NCI-H1436 treated with DMSO at 0.1 percent for 48 hours (cell line): ENCODE data around the gene COMT.
A peak's percentile ranks its signal among the peaks of the same experiment; 100 is the strongest.

Experiments used
- DNase-seq: peaks from one replicate; lab custom pipeline; 2025; lab: John Stamatoyannopoulos, UW

Gene COMT

DNA sequence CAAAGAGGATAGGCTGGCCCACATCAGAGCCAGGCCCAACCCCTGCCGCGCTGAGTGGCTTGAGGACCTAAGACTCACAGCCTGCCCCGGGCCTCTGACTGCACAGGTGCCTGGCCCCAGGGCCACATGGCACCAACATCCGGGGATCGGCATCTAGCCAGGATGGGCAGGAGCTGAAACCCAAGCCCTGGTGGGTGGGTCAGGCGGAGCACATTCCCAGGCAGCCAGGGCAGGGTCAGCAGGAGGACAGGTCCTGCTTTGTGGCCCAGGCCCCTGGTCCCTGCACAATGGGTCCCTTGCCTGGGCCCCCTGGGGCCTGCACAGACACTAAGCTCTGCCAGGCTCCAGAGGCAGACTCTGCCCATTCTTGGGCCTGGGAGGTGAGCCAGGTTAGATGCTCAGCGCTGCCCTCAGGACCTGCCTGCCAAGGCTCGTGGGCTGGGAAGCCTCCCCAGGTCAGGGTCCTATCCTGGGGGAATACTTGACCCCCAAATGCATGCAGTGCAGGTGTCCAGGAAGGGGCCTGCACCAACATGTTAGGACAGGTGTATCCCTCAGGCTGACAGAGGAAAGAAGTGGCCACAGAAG lies 41.5 kb downstream of the COMT start:
- DNase-seq = no peak

DNA sequence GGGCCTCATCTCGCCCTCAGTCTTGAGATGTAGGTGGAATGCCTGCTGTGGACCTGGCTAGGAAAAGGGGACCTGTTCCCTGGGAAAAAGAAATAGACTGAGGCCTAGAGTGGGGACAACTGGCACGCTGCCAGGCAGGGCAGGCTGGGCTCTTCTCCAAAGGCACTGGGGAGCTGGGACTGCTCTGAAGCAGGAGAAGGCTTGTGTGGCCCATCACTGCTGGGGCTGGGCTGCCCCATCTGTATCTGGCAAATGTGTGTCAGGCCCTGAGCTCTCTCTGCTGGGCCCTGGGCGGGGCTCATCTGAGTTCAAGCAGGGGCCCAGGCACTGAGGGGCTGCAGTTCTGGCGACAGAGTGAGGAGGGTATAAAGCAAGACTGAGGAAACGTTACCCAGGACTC lies 42.2 kb downstream of the COMT start:
- no peak for DNase-seq

DNA sequence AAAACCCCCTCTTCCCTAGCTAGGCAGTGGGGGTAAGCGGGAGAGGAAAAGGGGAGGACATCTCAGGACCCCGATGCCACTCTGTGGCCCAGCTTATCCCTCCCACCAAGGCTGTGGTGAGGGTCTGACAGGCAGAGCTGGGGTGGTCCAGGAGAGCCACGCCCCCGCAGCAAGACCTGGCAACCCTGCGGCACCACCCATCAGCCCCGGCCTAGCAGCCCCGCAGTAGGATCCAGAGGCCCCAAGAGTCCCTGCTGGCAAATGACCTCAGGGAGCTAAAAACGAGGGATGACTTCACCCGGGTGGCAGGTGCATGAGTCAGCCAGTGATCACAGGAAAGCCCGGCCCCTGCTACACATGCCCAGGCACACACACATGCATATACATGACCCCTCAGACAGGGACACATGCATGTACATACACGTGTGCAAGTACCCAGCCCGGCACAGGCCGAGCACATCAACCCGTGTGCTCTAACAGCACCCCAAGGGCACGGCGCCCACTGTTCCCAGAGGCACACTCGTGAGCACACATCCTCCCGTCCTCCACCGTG lies 42.7 kb downstream of the COMT start:
- DNase-seq = no peak

DNA sequence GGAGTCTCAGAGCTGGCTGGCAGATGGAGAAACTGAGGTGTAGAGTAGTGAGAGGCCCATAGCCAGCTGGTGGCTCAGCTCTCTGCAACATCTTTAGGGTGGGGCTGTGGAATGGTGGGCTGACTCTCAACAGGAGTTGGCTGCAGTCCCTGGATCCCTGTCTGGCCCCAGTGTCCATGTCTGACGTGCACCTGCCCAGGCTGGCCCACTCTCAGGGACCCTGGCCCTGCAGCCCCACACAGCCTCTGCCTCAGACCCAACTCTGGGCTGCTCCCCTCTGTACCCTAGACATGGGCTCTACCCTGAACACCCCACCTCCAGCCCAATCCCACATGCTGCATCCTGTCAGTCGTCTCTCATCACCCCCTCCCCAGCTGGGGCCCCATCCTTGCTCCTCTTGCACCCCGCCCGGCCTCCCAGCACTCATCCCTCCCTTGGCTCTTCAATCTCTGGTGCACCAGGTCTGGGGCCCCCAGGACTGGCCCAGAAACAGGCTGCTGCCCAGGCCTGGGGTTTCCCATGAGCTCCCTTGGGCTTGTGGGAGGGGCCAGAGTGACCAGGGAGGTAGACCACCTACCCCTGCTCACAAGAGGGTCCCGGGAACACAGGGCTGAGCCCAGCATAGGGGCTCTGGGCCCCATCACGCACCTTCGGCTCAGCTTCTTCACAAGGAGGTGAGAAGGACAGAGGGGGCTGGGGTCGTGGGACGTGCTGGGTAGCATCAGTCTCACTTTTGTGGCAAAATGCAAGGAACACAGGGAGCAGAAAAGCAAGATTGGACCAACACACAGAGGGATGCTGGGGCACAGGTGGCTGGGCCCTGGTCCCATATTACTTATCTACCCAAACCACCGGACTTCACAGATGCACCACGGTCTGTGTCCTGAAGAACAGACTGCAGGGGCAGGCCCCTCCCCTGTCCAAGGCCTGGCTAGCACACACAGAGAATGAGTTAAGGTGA lies 43.6 kb downstream of the COMT start:
- no peak for DNase-seq

DNA sequence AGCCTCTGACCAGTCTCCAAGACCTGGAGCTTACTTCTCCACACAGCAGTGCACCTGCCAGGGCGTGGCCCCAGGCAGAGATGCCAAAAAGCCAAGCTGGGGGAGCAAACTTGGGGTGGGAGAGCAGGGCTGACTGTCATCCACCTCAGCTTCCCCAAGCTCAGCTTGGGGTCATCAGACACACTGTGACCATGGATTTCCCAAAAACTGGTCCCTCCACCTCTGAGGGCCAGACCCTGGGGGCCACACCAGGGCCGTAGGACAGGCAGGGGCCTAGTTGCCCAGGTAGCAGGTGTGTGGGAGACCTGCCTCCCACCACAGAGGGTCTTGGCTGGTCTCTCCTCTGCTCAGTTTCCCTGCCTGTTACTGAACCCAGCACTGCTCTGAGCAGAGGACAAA lies 44.4 kb downstream of the COMT start:
- DNase-seq = no peak

DNA sequence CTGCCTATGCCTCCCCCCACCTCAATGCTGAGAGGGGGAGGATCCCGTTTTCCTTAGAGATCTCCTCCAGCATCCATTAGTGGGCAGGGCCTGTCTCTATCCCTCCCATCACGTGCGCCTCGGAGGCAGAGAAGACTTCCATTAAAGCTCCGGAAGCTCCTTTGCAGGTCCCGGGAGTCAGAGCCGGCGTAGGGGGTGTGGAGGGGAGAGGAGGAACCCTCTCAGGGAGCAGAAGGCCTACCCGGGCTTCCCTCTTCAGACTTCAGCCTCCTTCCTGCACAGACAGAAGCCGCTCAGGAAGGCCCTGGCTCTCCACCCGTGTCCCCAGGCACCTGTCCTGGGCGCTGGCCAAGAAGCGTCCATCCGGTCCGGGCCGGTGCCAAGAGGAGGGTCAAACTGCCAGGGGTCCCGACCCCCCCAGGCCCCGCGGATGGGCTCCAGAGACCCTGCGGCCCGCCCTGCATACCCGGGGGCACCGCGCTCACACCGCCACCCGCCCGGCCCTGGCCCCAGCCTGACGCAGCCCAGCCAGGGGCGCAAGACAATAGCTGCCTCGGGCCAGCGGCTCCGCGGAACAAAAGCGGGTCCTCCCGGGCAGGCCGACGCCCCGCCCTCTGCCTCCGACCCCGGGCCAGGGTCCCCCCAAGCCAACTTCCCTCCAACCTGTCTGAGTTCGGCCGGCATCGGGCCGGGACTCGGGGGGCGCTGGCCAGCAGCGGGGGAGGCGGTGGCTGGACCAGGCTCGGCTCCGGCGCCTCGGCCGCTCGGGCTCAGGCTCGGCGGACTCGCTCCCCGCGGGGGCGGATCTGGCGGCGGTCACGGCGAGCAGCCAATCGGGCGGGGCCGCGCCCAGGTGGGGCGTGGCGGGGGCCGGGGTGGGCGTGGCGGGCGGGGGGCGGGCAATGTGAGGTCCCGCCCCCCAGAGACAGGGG lies 45.1 kb downstream of the COMT start:
- DNase-seq = peak; percentile 45

DNA sequence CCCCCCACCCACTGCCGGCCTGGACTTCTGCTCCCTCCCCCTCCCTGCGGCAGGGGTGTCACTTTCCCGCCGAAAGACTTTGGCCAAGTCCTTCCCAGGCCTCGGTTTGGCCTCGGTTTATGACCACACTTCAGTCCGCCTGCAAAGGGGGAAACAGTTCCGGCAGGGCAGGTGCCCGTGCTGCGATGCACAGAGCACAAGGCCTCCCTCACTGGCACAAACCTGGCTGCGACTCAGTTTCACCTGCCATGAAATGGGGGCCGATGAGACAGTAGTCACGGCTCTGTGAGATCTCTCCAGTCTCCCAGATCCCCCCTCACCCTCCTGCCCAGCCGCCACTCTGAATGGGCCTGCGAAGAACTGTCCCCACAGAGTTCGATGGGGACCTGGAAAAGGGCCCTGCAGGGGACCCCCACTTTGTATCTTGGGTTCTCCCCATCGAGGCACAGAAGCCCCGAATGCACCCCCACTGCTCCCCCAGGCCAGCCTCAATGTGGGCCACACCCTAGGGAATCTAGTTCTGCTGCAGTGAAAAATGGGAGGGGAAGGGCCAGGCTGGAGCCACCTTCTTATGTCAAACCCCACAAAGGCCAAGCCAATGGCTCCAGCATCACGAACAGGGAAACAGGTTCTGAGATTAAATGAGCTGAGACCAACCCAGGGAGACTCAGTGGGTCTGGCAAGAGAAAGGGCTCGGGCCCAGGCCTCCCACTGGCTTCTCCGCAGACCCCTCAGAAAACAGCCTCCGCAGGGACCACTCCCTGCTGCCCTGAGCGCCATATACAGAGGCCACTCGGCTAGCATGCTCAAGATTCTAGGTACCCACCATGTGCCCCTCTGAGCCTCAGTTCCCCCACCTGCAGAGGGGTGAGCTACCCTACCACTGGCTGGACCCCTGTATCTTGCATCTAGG lies 46.1 kb downstream of the COMT start:
- no peak for DNase-seq

DNA sequence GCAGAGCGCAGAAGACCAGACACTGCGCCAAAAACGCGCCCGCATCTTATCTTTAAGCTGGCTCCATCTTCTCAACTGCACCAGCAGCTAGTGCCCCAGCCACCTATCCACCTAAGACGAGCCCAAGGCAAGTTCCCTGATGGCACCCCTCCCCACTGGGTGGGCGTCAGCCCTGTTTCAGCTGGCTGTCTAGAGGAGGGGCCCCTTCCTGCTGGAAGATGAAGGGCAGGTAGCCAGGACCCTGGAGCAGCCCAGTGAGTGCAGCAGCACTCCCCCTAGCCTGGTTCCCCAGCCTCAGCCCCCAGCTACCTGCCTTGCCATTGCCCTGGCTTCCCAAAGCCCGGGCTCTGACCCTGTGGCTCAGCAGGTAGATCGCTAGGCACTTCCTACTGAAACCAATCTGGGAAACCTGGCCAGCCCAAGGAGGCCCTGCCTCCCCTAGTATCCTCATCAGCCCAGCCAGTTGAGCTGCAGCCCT lies 46.8 kb downstream of the COMT start:
- DNase-seq = no peak

DNA sequence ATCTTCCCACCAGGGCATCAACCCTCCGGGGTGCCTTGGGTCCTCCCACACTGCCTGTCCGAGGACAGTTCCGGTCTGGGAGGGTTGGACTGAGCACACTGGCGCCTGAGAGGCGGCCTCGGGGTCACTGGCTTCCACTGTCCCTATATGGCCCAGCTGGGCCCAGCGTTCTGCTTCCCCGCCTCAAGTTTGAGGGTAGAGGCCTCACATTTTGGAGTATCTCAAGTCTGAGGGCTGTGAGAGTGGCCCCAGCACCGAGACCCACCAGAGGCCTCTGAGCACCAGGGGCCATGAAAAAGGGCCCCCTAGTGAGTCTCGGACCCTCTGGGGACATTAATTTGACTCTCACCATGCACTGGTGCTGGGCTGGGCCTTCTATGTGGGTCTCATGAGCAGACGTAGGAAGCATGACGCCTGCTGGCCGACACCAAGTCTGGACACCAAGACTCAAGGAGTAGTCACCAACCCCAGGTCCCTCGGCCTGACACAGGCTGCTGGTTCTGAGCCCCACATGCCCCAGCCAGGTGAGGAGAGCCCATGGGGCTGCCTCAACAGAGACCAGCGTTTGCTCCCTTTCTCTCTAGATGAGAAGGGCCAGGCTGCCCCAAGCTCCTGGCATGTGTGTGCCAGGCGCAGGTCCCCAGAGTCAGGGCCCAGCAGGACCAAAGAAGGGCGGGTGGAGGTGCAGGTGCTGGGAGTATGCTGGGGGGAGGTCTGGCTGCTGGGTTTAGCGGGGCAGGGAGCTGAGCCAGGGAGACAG lies 47.6 kb downstream of the COMT start:
- DNase-seq = no peak

DNA sequence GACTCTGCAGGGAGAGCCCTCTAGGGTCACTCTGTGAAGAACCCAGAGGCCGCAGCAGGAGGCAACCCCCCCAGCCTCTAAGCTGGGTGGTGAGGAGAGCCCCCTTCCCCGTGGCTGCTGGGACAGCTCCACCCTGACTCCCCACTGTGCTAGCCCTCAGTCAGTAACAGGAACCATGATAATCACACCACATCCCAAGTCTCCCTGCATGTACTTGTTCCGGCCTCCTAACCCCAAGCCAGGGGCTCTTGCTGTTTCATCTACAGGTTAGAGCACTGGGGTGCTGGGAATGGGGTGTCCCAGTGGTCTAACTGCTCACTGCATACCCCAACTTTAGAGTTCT lies 48.1 kb downstream of the COMT start:
- no peak for DNase-seq

DNA sequence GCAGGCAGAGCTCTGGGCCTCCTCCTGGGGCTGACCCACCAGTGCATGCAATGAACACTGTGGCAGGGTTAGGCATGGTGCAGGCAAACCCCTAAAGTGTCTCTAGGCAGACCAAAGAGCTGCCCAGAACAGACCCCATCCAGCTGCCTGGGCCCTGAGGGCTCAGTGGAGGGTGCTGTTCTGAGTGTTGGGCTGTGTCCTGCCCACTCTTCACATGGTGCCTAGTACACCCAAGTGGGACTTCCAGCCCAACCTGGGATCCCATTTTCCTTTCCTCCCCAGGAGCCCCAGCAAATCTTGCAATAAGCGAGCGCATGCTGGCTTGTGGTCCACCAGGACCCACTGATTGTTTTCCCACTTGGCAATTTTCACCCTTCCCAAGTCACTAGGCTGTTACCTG lies 48.6 kb downstream of the COMT start:
- no peak for DNase-seq

DNA sequence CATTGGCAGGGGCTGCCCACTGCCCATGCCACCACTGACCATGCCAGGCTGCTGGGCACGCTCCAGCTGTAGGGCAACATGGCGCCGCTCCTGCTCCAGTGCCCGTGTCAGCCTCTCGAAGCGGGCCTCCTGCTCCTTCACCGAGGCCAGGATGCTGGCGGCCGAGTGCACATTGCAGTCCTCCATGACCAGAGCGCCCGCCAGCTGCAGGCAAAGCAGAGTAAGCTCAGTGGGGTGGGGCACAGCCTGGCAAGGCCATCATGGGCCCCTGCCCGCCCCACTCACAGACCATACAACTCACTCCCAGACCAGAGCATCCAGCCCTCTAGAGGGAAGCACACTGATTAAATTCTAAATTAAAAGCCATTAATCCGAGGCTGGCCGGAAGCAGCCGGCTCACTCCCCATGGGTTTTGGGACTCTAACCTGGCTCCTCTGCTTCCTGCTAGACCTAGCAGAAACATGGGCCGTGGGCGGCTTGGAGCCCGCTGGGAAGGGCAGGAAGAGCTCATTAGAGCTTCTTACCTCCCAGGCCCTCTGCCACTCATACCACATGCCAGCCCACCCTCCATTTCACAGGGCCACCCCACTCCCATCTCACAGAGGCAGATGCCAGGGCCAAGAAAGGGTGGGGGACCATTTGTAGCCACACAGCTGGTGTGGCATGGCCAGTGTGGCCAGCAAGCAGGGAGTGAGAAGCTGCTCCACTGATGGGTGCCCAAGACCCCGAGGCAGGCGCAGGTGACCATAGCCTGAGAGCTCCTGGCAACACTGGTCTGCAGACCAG lies 49.2 kb downstream of the COMT start:
- DNase-seq = no peak

DNA sequence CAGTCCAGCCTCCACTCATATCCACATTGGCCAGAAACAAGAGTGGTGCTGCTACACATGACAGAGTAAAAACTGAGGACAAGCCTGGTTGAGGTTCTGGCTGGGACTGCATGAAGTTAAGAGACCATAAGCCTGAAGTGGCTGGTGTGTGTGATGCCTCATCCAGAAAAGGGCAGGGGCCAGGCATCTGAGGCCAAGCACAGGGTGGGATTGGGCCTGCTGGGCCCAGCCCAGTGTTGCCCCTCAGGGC lies 49.7 kb downstream of the COMT start:
- DNase-seq = no peak

DNA sequence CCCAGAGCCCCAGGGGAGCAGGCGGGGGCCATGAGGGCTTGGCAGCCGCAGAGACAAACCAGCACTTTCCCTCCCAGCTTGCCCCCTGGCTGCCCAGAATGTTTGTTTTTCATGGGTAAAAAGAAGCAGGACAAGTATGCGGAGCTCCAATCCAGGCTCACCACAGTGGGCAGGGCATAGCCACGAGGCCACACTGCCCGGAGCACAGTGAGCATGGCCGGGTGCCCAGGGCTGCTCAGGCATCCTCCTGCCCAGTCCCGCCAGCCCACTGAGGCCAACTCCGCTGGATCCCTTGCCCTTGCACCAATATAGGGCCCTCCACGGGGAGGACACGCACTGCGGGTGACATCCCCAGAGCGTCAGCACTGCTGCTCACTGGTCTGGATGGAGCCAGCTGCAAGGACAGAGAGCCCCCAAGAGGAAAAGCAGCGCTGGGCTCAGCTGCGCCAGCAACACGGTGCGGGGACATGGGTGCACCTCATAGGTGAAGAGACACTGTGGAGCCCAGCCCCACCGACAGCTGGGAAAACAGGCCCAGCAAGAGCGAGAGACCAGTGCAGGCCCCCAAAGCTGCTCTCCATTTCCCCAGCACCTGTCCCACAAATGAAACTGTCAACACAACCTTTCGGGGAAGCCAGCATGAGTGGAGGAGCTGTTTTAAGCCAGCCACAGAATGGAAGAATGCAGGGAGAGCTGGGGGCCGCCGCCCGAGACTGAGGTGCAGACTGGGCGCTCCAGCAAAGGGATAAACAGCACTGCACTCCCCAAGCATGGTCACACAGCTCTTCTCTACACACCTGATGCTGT lies 50.3 kb downstream of the COMT start:
- DNase-seq = no peak

DNA sequence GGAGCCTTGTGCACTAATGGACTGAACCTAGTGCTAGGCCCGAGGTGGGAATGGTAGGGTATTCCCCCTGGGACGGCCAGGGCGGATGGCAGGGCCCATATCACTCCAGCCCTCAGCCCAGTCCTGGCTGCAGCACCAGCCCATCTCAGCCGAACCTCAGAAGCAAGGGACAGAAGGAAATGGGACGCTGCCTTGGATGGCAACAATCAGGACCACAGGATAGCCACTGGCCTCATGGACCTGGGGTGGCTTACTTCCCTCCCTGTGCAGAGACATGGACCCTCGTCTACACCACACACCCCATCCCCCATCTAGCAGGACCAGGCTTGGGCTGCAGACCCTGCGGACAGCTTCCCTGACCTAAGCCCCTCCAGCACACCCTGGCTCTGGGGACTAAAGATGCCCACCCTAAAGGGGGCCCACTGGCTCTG lies 50.9 kb downstream of the COMT start:
- DNase-seq = no peak

DNA sequence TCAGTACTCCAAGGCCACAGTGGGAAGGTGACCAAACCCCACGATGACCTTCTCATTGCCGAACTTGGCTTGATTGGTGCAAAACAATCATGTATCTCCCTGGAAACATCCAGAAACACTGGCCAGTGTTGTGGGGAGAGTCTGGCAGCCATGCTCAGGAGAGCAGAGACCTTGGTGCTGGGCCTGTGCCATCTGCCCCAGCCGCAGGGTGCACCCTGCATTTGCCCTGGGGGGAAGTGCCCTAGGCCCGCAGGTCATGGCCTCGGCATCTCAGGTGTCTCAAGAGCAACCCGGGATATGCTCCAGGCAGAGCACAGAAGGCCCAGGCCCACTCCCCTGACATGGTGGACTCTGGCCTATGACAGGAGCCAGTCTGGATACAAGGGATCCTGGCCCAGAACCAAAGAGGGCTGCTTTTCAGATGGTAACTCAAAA lies 51.4 kb downstream of the COMT start:
- DNase-seq = no peak

DNA sequence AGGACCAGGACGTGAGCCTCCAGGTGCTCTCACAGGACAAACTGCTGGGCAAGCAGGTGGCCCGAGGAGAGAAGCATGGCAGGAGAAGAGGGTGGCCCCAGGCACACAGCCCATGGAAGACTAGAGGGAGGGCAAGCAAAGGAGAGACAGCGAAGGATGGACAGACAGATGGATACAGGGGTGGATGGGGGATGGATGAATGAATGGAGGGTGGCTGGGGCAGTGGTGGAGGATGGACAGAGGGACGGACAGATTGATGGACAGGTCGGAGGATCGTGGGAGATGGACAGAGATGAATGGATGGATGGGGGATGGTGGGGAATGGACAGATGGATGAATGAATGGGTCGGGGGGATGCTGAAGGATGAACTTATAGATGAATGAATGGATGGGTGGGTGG lies 52.4 kb downstream of the COMT start:
- DNase-seq = no peak

DNA sequence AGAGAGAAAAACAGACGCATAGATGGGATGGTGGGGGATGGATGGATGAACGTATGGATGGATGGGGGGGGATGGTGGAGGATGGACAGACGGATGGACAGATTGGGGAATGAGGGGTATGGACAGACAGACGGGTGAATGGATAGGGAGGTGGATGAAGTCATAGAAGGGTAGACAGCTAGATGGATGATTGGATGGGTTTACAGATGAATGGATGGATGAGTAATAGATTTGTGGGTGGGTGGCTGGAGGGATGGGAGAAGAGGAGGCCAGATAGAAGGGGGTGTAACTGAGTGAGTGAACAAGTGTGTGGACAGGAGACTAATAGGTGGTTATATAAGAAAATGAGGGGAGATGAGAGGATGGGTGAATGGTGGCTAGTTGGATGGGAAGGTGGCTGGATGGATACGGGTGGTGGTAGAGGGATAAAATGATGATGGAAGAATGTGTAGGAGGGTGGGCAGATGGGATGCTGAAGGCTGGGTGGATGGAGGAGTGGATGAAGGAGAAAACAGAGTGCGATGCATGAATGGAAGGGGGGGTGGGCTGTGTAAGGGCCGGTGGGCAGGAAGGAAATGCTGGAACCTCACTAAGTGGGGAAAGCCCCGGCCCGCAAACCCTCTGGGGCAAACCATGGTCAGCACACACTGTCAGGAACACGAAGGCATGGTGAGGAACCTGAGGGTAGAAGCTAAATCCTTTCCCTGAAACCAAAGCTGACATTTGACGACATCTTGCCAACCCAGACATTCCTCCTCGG lies 53.5 kb downstream of the COMT start:
- DNase-seq = no peak
